B cell (primary cell): Measurements from ENCODE around the gene TBCA.

Source experiments
- CTCF ChIP-seq: fragments of 200-600 bp; IDR thresholded peaks from one replicate; pipeline ENCODE4 v1.8.0; 2022; ENCODE audit warnings: antibody characterized with exemption, mild to moderate bottlenecking
- EZH2 ChIP-seq: IDR thresholded peaks from 2 replicates; pipeline ENCODE4 v1.6.1; 2012; ENCODE audit warnings: borderline replicate concordance, low read depth, mild to moderate bottlenecking, moderate library complexity, low read length; ENCODE audit not compliant: insufficient read depth, poor library complexity, severe bottlenecking

- TF ChIP-seq CTCF (no peak), EZH2 (no peak)
These were observed 9.1 kb upstream of the TBCA start for GRCh38 chr5:77785229-77785628.
